NCI-H345 treated with DMSO at 0.1 percent for 48 hours (cell line): Measurements from ENCODE around the gene C4orf51.

Source experiments
- DNase-seq: peaks from one replicate; lab custom pipeline; 2025; ENCODE audit not compliant: unreplicated experiment; lab: John Stamatoyannopoulos, UW

Gene C4orf51

GRCh38 chr4:145755802-145756201, 75.9 kb downstream of the C4orf51 start:
- DNase-seq = no peak

DNA sequence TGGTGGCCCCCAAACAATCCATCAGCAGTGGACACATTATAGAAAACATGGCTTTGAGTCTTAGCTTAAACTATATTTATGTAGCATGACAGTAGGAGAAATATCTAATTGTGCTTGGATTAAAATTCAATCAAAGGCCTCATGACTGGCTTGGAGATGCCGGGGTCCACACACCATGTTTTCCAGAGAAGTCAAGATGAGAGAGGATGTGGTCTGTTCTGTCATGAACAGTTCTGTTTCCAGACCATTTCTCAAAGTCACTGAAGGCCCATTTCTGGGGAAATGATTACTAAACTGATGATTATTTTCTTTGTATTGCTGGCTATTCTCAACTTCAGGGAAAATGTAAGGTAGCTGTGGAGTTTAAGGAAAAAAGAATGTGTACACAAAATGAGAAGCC, 76.3 kb downstream of the C4orf51 start:
- DNase-seq = no peak

- DNase-seq = no peak
Measured at GRCh38 chr4:145757188-145757587, 77.2 kb downstream of the C4orf51 start.

GRCh38 chr4:145760176-145760575, 80.2 kb downstream of the C4orf51 start:
- DNase-seq = no peak

DNA sequence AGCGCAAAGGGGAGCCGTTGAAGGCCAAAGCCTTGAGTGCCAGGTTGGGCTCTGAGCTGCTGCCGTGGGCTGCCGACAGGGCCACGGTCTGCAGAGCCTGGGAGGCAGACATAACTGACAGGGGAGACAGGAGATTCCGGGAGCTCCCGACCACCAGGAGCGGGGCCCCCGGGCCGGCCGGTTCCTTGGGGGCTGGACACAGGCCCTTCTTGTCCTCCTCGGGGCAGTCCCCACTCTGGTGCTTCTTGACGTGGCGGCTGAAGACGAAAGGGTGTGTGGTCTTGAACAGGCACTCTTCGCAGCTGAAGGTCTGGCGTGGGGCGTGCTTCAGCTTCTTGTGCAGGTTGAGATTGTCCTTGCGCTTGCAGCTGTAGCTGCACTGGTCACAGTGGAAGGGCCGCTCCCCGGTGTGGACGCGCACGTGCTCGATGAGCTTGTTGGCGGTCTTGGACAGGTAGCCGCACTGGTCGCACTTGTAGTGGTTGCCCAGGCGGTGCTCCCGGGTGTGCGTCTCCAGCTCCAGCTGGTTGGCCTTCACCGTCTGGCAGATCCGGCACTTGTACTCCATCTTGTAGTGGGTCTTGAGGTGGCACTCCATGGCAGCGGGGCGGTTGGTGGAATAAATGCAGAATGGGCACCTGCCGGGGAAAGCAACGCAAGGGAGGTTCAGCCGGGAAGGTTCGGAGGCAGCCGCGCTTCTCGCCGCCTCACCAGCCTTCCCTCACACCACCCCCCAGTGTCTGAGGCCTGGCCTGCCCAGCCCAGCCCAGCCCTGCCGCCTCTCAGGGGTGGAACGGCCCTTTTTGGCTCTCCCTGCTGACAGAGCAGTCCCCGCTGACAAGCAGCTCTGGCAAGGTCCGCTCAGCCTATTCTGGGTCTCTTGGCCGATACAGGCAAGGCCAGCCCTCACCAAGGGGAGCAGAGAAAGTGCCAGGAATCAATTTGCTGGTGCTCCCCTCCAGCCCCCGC, 81.3 kb downstream of the C4orf51 start:
- DNase-seq = no peak

DNA sequence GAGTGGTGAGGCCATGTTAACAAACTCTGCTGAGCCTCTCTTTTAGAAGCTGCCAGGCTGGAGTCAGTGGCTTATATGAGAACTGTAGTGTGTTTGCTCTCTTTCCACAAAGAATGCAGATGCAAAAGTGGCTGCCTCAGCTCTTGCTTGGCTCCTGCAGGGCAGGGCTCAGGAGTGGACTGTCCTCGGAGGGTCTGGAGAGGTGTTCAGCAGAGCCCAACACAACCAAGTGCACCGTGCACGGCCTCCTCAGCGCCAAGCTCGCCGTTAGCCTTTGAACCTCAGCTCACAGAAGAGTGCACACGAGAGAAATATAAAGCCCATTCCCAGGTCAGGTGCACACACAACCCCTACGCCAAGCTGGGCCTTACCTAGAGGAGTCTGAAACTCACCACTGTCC, 82.8 kb downstream of the C4orf51 start:
- no peak for DNase-seq

GRCh38 chr4:145763399-145763798, 83.5 kb downstream of the C4orf51 start:
- no peak for DNase-seq

- no peak for DNase-seq
Measured at GRCh38 chr4:145766273-145766672, 86.3 kb downstream of the C4orf51 start.

GRCh38 chr4:145769450-145770037, 89.6 kb downstream of the C4orf51 start:
- DNase-seq = no peak

DNA sequence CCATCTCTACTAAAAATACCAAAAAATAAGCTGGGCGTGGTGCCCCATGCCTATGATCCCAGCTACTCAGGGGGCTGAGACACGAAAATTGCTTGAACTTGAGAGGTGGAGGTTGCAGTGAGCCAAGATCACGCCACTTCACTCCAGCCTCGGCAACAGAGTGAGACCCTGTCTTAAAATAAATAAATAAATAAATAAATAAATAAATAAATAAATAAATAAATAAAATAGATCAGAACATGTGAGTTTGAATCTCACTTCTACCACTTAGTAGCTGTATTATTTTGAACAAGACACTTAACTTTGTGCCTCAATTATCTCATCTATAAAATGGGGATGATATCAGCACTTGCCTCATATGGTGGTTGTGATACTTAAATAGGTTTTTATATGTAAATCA, 90.2 kb downstream of the C4orf51 start:
- DNase-seq = no peak

GRCh38 chr4:145772347-145772746, 92.4 kb downstream of the C4orf51 start:
- no peak for DNase-seq

DNA sequence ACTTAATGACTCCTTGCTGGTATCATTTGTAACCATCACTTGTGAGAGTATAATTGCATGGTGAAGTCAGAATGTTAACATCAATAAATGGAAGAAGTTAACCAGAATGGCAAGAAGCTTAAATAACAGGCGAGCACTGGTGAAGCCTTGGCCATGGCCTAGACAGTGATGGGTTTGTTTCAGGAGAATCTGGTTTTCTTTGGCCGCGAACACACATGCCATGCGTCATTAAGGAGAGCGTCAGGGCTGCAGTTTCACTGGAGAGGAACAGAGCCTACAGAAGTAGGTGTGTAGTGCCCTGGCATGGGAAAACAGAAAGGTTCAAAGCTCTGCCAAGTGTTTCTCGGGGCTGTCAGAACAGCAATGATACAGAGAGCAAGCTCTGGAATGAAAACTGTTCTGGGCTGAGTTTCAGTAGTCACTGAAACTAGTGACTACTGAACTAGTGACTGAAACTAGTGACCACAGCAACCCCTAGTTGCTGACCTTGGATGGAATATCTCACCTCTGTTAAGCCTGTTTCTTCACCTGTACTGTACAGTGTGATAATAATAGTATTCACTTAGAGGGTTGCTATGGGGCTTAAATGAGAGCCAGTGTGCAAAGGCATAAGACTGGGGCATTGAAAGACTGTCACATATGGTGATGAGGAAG, 93.8 kb downstream of the C4orf51 start:
- DNase-seq = no peak

- no peak for DNase-seq
Measured at GRCh38 chr4:145774473-145774872, 94.5 kb downstream of the C4orf51 start.

GRCh38 chr4:145775406-145775805, 95.5 kb downstream of the C4orf51 start:
- DNase-seq = no peak

GRCh38 chr4:145776208-145776607, 96.3 kb downstream of the C4orf51 start:
- no peak for DNase-seq

DNA sequence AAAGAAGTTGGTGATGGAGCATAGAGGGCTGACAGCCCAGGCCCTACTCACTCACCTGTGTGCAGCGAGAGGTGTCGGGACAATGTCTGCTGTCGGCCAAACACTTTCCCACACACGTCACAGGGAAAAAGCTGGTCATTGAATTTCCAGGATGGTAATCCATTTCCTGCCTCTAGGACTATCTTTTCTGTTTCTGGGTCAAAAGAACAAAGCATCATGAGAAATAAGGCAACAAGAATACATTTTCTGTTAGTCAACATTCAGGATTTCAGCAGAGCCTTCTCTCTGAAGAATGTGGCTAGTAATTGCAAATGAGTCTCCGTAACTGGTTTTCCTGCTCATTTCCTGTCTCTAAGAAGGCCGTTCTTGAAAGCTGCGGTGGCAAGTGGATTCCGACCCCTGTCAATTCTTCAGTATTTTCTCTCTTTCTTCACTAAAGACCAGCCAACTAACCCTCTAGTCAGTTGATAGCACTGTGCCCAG, 99.4 kb downstream of the C4orf51 start:
- no peak for DNase-seq

GRCh38 chr4:145781351-145781750, 101.4 kb downstream of the C4orf51 start:
- no peak for DNase-seq
